GM20431 (cell line): ENCODE data around the gene MAB21L4.

Experiments used
- in situ Hi-C: fragments of 300-500 bp; cut with MseI, MboI; formaldehyde crosslinking; loops from one replicate; pipeline ENCODE4 v1.15.0; 2020; ENCODE audit warnings: low sequenced_read_pairs; ENCODE audit not compliant: unreplicated experiment

MAB21L4 gene

GRCh38 chr2:240869956-240870875, 25.7 kb downstream of the MAB21L4 start:
- in situ Hi-C loops = no loop called here

- in situ Hi-C loops = no loop called here
Observed at GRCh38 chr2:240869109-240869955, 26.6 kb downstream of the MAB21L4 start.

GRCh38 chr2:240868286-240869108, 27.5 kb downstream of the MAB21L4 start, which contains the start of gene AGXT:
TSS of gene AGXT (plus strand) at chr2:240868824. CDS start at chr2:240868866, 42 bp downstream.
- in situ Hi-C loops = no loop called here

- in situ Hi-C loops = no loop called here
Observed at GRCh38 chr2:240865391-240865790, 30.6 kb downstream of the MAB21L4 start.

- in situ Hi-C loops = no loop called here
Observed at GRCh38 chr2:240864475-240864874, 31.5 kb downstream of the MAB21L4 start.

GRCh38 chr2:240861547-240861946, 34.4 kb downstream of the MAB21L4 start:
- in situ Hi-C loops = no loop called here

GRCh38 chr2:240858871-240859270, 37.1 kb downstream of the MAB21L4 start:
- in situ Hi-C loops = no loop called here

- in situ Hi-C loops = no loop called here
Observed at GRCh38 chr2:240858321-240858720, 37.6 kb downstream of the MAB21L4 start.

GRCh38 chr2:240857039-240858008, 38.6 kb downstream of the MAB21L4 start:
- in situ Hi-C loops = no loop called here

- in situ Hi-C loops = no loop called here
Observed at GRCh38 chr2:240856151-240856980, 39.6 kb downstream of the MAB21L4 start.

- in situ Hi-C loops = no loop called here
Observed at GRCh38 chr2:240855670-240856069, 40.3 kb downstream of the MAB21L4 start.

- in situ Hi-C loops = no loop called here
Observed at GRCh38 chr2:240852671-240853314, 43.2 kb downstream of the MAB21L4 start.

- in situ Hi-C loops = no loop called here
Observed at GRCh38 chr2:240851078-240851991, 44.6 kb downstream of the MAB21L4 start.

- in situ Hi-C loops = no loop called here
Observed at GRCh38 chr2:240850756-240851077, 45.2 kb downstream of the MAB21L4 start.

- in situ Hi-C loops = no loop called here
Observed at GRCh38 chr2:240850026-240850425, 45.9 kb downstream of the MAB21L4 start.

- in situ Hi-C loops = no loop called here
Observed at GRCh38 chr2:240848900-240849680, 46.9 kb downstream of the MAB21L4 start.
